GM21529 (cell line): ENCODE data around the gene UNC119B.

Experiments
- ATAC-seq: cut with Tn5 transposase; IDR thresholded peaks from one replicate; pipeline ENCODE4 v1.9.1; 2021; ENCODE audit not compliant: unreplicated experiment

Gene UNC119B

DNA sequence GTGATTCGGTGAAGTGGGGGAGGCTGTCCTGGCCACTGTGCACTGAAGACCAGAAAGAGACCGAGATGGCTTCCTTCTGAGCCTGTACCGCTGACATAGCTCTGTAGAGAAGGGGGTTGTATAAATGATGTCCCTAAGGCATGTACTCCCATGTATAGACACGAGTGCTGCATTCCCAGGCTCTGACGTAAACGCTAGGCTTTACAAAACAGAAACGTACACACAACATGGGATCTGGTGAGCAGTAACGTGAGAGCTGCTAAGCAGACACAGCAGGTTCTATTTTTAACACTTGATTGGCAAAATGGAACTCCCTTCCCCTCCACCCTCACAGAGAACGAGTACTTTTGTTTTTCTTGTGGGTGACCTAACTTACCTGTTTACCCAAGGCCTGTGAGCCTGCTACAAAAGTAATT is 51.3 kb downstream of the UNC119B start:
- no peak for ATAC-seq

DNA sequence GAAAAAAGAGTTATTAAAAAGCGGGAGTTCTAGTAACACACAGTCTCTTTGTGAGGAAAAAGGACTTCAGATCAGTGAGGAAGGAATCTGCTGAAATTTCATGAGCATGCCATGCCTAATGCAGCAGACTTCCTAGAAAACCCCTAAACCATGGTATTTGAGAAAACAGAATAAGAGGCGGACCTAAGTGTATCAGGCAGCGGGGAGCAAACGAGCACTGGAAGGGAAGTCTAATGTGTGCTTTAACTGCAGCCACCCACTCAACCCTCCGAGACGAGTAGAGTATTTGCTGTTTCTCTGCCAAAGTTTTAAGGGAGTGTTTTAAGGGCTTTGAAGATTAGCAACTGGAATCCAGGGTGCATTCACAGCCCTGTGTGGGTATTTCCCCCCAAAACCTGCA is 51.8 kb downstream of the UNC119B start:
- no peak for ATAC-seq

DNA sequence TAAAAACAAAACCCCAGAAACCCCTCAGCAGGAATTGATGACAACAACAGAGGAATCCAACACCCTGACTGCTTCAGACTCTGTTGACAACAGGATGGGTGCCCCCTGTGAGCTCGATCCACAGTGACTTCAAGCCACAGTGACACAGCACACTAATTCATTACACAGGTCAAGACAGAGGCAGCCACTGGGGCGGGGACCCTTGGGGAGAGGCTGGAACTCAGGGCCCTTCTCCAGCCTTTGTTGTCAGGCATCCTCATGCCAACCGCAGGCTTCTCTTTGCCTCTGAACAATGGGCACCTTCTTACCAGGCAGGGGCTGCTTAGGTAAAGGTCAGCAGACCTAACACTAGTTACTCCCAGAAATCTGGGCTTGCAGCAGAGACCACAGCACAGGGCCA is 53.0 kb downstream of the UNC119B start:
- no peak for ATAC-seq

DNA sequence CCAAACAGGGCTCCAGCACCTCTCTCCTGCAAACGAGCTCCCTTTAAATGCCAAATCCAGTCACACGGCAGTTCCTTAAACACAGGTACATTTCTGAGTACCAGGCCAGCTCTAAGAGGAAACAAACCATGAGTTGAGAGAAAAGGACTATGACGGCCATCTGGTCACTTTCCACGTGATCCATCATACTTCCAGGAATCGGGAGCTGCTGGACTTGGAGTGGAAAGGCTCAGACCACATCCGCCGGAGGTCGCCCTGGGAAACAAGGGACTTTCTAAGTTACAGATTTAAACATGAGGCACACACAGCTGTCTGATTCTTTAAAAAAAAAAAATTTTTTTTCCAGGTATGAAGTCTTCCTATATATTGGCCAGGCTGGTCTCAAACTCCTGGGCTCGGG is 54.6 kb downstream of the UNC119B start:
- no peak for ATAC-seq

DNA sequence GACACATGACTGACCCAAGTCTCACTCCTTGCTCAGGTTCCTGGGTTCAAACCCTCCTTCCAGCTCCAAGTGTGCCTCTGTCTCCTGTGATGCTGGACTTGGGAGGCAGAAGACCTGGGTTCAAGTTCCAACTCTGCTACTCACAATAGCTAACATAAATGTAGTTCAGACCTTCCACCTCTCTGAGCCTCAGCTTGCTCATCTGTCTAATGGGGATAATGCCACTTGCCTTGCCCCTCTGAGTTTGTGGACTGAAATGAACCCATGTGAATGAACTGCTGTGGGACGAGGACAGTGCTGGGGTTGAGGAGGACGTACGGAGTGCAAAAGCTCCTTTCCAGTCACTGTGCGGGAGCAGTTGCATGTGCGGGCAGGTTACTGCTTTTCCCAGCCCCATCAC is 56.3 kb downstream of the UNC119B start:
- ATAC-seq = no peak

DNA sequence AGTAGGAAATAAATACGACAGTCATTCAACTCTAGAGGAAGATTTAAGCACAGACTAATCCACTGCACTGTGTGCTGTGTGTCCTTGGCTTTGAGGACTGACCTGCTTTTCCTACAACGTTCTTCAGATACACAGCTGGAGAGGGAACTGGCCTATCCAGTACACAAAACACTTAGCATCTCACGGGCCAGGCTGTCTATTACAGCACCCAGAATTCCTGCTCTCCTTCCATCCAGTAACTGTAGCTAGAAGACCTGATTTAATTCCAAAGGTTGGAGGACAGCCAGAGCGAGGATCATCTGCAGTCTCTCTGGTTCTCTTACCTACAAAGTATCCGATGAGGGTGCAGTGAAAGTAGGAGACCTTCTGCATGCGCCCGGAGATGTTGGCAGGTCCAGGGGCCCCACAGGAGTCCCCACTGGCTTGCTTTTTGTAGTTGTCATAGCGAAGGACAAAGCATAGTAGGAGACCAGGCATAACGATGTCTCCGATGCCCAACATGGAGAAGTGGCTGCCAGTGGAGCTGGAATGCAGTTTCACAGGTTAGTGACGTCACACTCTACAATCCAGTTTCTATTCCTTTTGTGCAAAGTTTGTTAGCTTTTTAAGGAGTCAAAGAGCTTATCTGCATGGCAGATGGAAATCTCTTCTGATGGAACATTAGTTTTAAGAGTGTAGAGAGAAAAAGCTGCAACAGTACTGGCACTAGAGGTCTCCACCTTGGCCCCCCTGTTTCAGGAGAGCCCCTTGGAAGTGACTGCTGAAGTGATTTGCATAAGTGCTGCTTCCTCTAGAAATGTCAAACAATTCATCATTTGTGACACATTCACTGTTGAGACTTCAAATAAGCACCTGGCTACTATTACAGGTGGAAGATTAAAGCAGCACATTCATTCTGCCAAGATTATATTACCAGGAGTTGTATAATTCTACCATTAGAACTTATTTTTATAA is 57.1 kb downstream of the UNC119B start:
- ATAC-seq = no peak

DNA sequence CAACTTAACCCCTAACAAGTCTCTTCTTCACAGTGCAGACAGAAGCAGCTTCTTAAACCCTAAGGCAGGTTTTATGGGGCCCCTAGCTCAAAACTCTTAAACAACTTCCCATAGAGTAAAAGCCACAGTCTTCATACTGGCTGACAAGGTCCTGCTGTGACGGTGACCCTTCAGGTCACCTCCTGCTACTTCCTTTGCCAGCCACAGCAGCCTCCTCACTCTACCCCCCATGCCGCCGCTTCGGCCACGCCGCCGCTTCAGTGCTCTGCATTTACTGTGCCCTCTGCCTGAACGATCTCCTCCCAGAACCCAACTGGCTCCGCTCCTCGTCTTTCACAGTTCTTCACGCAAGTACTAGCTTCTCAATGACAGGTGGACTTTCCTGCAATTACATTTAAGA is 60.8 kb downstream of the UNC119B start:
- ATAC-seq = no peak
